ENCODE measurements around the gene RASAL1. TPM values are rescaled to one million over a fixed set of nuclear protein-coding genes. Genes with fewer than 3 reads are reported as not detected.

Gene RASAL1
- total RNA-seq, 4 donors from 2014 or later, result not detected

DNA sequence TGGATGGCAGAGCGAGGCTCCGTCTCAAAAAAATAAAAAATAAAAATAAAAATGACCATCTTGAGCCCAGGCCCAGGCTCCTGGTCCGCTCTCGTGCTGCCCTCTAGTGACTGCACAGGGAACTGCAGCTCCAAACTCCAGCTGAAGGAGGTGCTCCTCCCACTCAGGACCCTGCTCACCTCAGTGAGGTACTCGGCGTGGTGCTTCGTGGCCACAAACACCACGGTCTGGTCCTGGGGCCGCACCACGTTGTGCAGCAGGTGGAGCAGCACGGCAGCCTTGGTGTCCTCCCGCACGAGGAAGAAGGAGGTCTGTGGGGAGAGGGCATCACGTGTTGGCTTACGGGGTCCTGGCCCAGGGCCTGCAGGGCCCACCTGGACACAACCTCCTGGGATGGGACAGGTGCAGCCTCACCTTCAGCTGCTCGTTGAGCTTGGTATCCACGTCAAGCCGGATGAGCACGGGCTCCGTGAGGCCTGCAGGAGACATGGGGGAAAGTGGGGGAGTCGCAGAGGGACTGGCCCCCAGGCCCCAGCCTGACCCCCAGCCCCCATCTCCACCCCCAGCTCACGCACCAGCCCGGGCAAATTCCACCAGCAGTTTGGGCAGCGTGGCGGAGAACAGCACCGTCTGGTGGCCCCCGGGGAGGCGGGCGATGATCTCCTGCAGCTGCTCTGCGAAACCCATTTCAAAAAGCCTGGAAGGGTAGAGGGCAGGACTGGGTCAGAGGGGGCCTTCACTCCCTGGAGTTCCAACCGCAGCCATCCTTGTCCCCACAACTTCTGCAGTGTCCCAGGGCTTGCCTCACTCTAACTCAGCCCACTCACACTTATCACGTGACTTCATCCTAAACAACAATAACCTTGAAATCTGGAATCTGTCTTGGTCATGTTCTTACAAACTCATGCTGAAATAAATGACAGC, 39.2 kb upstream of the RASAL1 start:
- peaks cover 0 to 97% of the 10 kb centered on the region in 2 donors for H3K36me3 ChIP-seq
- H3K9me3 ChIP-seq, result no peaks in the 10 kb centered on the region
- H3K4me1 ChIP-seq, result no peaks in the 10 kb centered on the region
- peak in 1 of 2 donors; percentile 38 for DNase-seq
- in situ Hi-C loops (cut with MboI; ENCODE audit: low sequenced_read_pairs in 4 of 4) (loop anchor here in 1 of 4 donors (25.0 kb wide), 1 partner anchor 138 kb away; no protein-coding TSS in a partner anchor), intact Hi-C loops (cut with DNase I; ENCODE audit: low total_unique reads) (loop anchor here (5.0 kb wide), 1 partner anchor 127 kb away; no protein-coding TSS in a partner anchor)
- H3K4me3 ChIP-seq, result no peak overlapping the region
- ATAC-seq, result peak in 1 of 2 donors; percentile 69
- no peaks in the 10 kb centered on the region for H3K27me3 ChIP-seq
- TF ChIP-seq CTCF (IDR thresholded peaks at IDR 0.05 in 4 of 5, conservative IDR thresholded peaks at IDR 0.05 in 1 of 5) (peak; percentile 62 to 97 (median 86)), POLR2A (IDR thresholded peaks at IDR 0.05) (no peak)
- no peak overlapping the region for H3K27ac ChIP-seq

GRCh38 chr12:113173081-113173698, 37.6 kb upstream of the RASAL1 start:
- in situ Hi-C loops (cut with MboI; ENCODE audit: low sequenced_read_pairs in 4 of 4), result no loop called here
- DNase-seq, result no peak
- intact Hi-C loops (cut with DNase I; ENCODE audit: low total_unique reads), result loop anchor here (5.0 kb wide), 1 partner anchor 126 kb away; no protein-coding TSS in a partner anchor
- Histone ChIP-seq H3K4me3 (no peak overlapping the region), H3K36me3 (peaks cover 3 to 97% of the 10 kb centered on the region in 2 donors), H3K27ac (no peak overlapping the region), H3K4me1 (no peaks in the 10 kb centered on the region), H3K27me3 (no peaks in the 10 kb centered on the region), H3K9me3 (no peaks in the 10 kb centered on the region)
- ATAC-seq, result no peak
- TF ChIP-seq POLR2A (IDR thresholded peaks at IDR 0.05) (no peak), CTCF (IDR thresholded peaks at IDR 0.05 in 4 of 5, conservative IDR thresholded peaks at IDR 0.05 in 1 of 5) (no peak)

DNA sequence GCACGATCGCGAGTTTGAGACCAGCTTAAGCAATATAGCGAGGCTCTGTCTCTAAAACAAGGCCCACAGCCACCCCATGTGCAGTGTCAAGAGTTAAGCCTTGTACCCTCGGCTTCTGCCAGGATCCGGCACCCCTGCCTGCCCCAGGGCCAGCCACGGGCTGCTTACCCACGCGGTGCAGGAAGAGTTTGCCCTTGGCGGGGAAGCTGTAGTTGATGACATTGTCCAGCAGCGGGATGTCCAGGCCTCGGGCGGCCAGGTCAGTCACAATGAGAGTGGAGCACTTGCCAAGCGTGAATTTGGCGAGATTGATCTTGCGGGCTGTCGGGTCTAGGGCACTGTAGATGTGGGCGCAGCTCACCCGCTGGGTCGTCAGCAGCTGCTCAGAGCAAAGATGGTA, 36.6 kb upstream of the RASAL1 start:
- Histone ChIP-seq H3K4me1 (no peaks in the 10 kb centered on the region), H3K27me3 (no peaks in the 10 kb centered on the region), H3K4me3 (no peak overlapping the region), H3K27ac (no peak overlapping the region), H3K9me3 (no peaks in the 10 kb centered on the region), H3K36me3 (peaks cover 3 to 97% of the 10 kb centered on the region in 2 donors)
- intact Hi-C loops (cut with DNase I; ENCODE audit: low total_unique reads), result loop anchor here (5.0 kb wide), 1 partner anchor 125 kb away; no protein-coding TSS in a partner anchor
- ATAC-seq, result no peak
- in situ Hi-C loops (cut with MboI; ENCODE audit: low sequenced_read_pairs in 4 of 4), result no loop called here
- DNase-seq, result no peak
- no peak for TF ChIP-seq CTCF (IDR thresholded peaks at IDR 0.05 in 4 of 5, conservative IDR thresholded peaks at IDR 0.05 in 1 of 5)
- TF ChIP-seq POLR2A (IDR thresholded peaks at IDR 0.05), result no peak

DNA sequence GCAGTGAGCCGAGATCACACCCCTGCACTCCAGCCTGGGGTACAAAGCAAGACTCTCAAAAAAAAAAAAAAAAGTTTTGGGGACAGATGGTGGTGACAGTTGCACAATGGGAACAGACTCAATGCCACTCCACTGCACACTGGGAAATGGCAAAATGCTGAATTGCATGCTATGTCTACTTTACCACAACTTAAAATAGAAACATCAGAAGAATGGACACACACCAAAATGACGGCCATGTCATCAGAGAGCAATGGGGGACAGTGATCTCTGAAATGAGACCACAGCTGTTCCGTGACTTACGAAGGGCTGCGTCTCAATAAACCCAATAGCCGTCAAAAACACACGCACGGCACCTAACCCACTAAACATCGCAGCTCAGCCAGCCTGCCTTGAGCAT, 36.0 kb upstream of the RASAL1 start:
- in situ Hi-C loops (cut with MboI; ENCODE audit: low sequenced_read_pairs in 4 of 4), result no loop called here
- TF ChIP-seq POLR2A (IDR thresholded peaks at IDR 0.05) (no peak), CTCF (IDR thresholded peaks at IDR 0.05 in 4 of 5, conservative IDR thresholded peaks at IDR 0.05 in 1 of 5) (no peak)
- intact Hi-C loops (cut with DNase I; ENCODE audit: low total_unique reads), result loop anchor here (5.0 kb wide), 1 partner anchor 124 kb away; no protein-coding TSS in a partner anchor

More for the DNA sequence above, 36.0 kb upstream of the RASAL1 start:
- peaks cover 3 to 97% of the 10 kb centered on the region in 2 donors for H3K36me3 ChIP-seq
- no peaks in the 10 kb centered on the region for H3K4me1 ChIP-seq
- H3K27me3 ChIP-seq, result no peaks in the 10 kb centered on the region
- no peaks in the 10 kb centered on the region for H3K9me3 ChIP-seq
- H3K27ac ChIP-seq, result no peak overlapping the region
- no peak overlapping the region for H3K4me3 ChIP-seq
- DNase-seq (no peak), ATAC-seq (no peak)
